GM21737 (cell line): Measurements from ENCODE around the gene SYNGR2.
"Not testable (repeated sequence)": the region's sequence is repeated elsewhere in the genome, so short reads cannot be mapped to it uniquely, and the experiment has no call there.

Experiments
- ATAC-seq: cut with Tn5 transposase; IDR thresholded peaks from one replicate; pipeline ENCODE4 v1.9.1; 2021; ENCODE audit warnings: mild to moderate bottlenecking, moderate library complexity; ENCODE audit not compliant: unreplicated experiment

The SYNGR2 gene

GRCh38 chr17:78129351-78130089 lies 38.9 kb upstream of the SYNGR2 start:
- no peak for ATAC-seq

DNA sequence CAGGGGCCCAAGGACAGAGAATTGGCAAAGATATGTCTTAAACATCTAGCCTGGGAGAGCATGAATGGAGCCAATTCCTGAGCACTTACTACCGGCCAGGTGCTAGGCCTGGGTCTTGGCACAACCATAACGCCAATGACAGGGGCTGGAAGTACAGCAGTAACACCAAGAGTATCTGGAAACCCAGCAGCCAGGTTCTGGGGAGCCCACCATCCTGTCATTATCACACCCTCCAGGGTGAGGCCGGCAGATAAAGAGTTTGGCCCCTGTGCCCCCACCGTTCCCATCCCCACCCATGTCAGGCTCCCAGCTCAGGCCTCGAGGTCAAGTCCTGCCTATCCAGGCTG lies 38.3 kb upstream of the SYNGR2 start:
- ATAC-seq: peak; percentile 3

DNA sequence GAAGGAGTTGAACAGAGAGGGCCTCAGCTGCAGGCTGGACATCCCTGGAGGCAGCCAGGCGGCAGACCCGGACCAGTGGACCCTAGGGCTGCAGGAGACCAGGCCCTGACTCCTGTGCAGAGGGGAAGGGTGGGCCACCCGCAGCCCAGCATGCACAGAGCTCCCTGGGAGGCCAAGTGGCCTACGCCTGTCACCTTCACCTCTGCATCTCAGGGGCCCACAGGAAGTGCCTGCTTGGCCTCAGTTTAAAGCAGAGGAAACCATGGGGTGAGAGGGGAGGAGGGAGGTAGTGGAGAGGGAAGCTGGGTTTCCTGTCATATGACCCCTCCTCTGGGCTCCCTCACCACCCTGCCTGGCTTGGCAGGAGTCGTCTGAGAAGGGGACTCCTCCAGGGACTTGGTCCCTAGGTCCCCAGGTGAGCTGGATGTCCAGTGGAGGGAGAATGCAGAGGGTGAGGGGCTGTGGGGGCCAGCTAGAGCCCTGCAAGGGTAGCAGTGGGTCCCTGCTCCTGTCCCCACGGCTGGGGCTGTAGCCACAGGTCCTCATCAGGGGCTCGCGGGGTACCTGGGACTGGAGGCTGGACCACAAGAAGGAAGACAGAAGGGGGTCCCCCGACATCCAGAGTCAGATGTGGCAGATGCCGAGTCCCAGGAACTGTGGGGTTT lies 37.8 kb upstream of the SYNGR2 start, which contains the start of gene TMC8:
TSS of gene TMC8 (plus strand) at position 335 of the 665 bp plus-strand sequence. CDS start 818 bp downstream, outside the sequence.
- peak; percentile 19 for ATAC-seq

GRCh38 chr17:78131172-78132083 lies 37.0 kb upstream of the SYNGR2 start:
- no peak for ATAC-seq

GRCh38 chr17:78132084-78132676 lies 36.2 kb upstream of the SYNGR2 start:
- ATAC-seq: no peak

- no peak for ATAC-seq
Measured at GRCh38 chr17:78132767-78133178, 35.6 kb upstream of the SYNGR2 start.

DNA sequence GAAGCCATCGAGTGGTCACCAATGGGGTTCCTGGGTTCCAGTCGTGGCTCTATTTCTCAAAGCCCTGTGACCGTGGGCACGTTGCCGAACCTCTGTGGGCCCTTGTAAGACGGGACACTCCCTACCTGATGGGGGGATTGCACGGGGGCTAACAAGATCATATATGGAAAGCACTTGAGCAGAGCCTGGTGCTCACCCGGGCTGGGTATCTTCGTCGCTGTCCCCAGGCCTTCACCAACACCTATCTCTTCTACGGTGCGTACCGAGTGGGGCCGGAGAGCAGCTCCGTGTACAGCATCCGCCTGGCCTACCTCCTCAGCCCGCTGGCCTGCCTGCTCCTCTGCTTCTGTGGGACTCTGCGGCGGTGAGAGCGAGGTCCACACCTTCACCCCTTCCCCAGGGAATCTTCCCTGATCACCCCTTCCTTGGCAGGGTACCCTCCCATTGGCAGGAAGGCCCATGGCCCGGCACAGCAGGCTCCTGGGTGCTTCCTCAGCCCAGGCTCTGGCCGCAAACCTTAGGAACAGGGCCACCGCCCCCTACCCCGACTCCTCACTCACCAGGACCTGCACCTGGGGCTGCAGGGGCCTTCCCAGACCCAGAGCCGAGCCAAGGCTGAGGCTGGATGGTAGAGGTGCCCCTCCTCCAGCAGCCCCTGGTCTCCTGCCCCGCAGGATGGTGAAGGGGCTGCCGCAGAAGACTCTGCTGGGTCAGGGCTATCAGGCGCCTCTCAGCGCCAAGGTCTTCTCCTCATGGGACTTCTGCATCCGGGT lies 35.0 kb upstream of the SYNGR2 start:
- ATAC-seq: no peak

- no peak for ATAC-seq
Measured at GRCh38 chr17:78133971-78134898, 34.1 kb upstream of the SYNGR2 start.

DNA sequence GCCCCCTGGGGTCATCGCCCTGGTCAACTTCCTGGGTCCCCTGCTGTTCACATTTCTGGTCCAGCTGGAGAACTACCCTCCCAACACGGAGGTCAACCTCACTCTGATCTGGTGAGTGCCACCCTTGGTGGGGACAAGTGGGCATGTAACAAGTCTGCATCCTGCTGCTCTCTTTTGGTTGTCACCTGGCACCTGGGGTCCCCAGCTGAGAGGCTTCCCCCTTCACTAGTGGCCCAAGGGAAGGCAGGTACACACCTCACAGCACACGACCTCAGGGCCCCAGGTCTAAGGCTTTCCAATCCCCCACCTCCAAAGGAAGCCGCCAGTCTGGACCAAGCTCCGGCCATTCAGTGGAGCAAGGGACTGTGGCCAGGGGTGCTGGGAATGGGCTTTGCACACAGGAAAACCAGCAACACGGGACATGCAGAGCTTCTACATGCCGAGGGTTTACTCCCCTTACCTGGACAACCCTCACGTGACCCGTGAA lies 33.4 kb upstream of the SYNGR2 start:
- ATAC-seq: no peak

- ATAC-seq: no peak
Measured at GRCh38 chr17:78135858-78136500, 32.4 kb upstream of the SYNGR2 start.

DNA sequence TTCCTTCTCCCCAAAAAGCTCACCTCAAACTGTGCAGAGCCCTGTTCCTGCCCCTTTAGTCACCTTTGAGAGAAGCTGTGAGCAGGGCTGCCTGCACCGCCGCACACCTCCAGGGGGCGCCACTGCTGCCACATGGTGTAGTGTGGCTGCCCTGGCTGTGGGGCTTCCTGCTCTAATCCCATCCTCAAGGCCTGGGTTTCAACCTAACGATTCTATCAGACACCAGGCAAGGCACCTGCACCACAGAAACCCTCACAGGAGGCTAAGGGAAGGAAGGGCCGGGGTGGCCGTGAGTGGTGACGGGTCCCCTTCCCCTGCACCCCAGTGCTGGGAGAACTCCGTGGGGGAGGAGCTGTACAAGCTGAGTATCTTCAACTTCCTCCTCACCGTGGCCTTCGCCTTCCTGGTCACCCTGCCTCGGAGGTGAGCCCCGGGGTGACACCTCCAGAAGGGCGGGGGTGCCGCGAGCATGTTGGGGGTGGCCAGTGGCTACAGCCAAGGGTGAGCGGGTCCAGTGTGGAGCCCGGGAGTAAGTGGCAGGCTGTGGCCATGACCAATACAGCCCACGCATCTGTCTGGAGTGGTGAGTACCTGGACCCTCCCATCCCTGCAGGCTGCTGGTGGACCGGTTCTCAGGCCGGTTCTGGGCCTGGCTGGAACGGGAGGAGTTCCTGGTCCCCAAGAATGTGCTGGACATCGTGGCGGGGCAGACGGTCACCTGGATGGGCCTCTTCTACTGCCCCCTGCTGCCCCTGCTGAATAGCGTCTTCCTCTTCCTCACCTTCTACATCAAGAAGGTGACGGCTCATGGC lies 30.8 kb upstream of the SYNGR2 start:
- no peak for ATAC-seq

GRCh38 chr17:78138204-78139060 lies 29.9 kb upstream of the SYNGR2 start:
- no peak for ATAC-seq

GRCh38 chr17:78139861-78140168 lies 28.6 kb upstream of the SYNGR2 start:
- ATAC-seq: not testable (repeated sequence)

GRCh38 chr17:78140169-78141051 lies 28.0 kb upstream of the SYNGR2 start:
- peak; percentile 73 for ATAC-seq

DNA sequence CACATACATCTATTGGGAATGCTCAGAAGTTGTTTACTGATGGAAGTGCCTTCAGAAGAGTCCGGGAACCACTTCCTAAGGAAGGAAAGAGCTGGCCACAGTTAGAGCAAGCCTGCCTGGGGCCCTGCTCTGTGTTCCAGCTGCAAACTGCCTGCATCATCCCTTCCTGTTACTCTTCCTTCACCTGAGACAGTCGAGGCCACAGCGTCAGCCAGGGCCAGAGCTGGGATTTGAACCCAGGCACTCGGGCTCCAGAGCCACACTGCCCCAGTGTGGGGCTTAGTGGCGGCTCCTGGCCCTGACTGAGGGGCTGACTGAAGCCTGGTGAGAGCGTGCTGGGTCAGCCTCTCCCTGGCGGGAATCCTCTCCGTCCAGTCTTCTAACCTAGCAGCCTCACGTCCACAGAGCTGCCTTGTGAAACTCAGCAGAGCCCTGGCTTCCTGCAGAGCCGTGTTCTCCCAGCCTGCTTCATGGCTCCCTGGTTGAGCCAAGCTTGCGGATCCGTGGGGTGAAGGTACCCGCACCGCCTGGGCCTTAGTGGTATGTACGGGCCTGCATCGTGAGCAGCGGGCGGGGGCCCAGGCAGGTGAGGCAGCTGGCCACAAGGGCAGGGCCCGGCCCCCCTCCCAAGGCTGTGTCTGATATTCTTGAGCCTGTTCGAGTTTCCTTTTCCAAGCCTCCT lies 26.8 kb upstream of the SYNGR2 start:
- ATAC-seq: no peak
